ENCODE measurements around the gene STAC3.

STAC3 gene

GRCh38 chr12:57250541-57250940 is 446 bp downstream of the STAC3 start:
- no peak overlapping the region for H2AFZ ChIP-seq (ENCODE audit: low read depth, low read length, severe bottlenecking)
- no peak overlapping the region for H3K9ac ChIP-seq (ENCODE audit: low read length)
- no peaks in the 10 kb centered on the region for H3F3A ChIP-seq (ENCODE audit: insufficient read depth)
- no peak overlapping the region for H3K27ac ChIP-seq (ENCODE audit: low read depth, low read length)
- H3K36me3 ChIP-seq (ENCODE audit: low read length): no peaks in the 10 kb centered on the region
- H4K20me1 ChIP-seq (ENCODE audit: low read depth, low read length): no peaks in the 10 kb centered on the region
- no peak overlapping the region for H3K4me2 ChIP-seq (ENCODE audit: low read depth, low read length, poor library complexity, severe bottlenecking)
- no peaks in the 10 kb centered on the region for H3K79me2 ChIP-seq (ENCODE audit: insufficient read depth, low read length)
- no peak for TF ChIP-seq EZH2phosphoT487 (conservative IDR thresholded peaks at IDR 0.05; ENCODE audit: low read length)
- TF ChIP-seq CTCF (IDR thresholded peaks at IDR 0.05; ENCODE audit: insufficient read depth, low read length, poor library complexity, severe bottlenecking): no peak
- H3K27me3 ChIP-seq (ENCODE audit: low read length): no peaks in the 10 kb centered on the region
- no peaks in the 10 kb centered on the region for H3K9me2 ChIP-seq (replicated peaks; ENCODE audit: insufficient read depth, low read length)
- H3K9me3 ChIP-seq (ENCODE audit: insufficient read depth, low read length): no peaks in the 10 kb centered on the region
- H3K4me3 ChIP-seq (ENCODE audit: insufficient read depth, low read length, poor library complexity, severe bottlenecking): no peak overlapping the region

GRCh38 chr12:57248934-57249742 is 1.8 kb downstream of the STAC3 start:
- no peaks in the 10 kb centered on the region for H3K27me3 ChIP-seq (ENCODE audit: low read length)
- H3F3A ChIP-seq (ENCODE audit: insufficient read depth): no peaks in the 10 kb centered on the region
- no peak overlapping the region for H3K4me3 ChIP-seq (ENCODE audit: insufficient read depth, low read length, poor library complexity, severe bottlenecking)
- no peaks in the 10 kb centered on the region; the same call in 1 of the 2 replicates for H4K20me1 ChIP-seq (ENCODE audit: low read depth, low read length)
- H2AFZ ChIP-seq (ENCODE audit: low read depth, low read length, severe bottlenecking): no peak overlapping the region
- H3K9ac ChIP-seq (ENCODE audit: low read length): peak overlapping the region; percentile 29; the same call in 1 of the 2 replicates
- no peaks in the 10 kb centered on the region for H3K36me3 ChIP-seq (ENCODE audit: low read length)
- H3K79me2 ChIP-seq (ENCODE audit: insufficient read depth, low read length): no peaks in the 10 kb centered on the region
- H3K9me2 ChIP-seq (replicated peaks; ENCODE audit: insufficient read depth, low read length): no peaks in the 10 kb centered on the region
- H3K9me3 ChIP-seq (ENCODE audit: insufficient read depth, low read length): no peaks in the 10 kb centered on the region
- TF ChIP-seq CTCF (IDR thresholded peaks at IDR 0.05; ENCODE audit: insufficient read depth, low read length, poor library complexity, severe bottlenecking): no peak
- TF ChIP-seq EZH2phosphoT487 (conservative IDR thresholded peaks at IDR 0.05; ENCODE audit: low read length): no peak
- H3K27ac ChIP-seq (ENCODE audit: low read depth, low read length): no peak overlapping the region
- H3K4me2 ChIP-seq (ENCODE audit: low read depth, low read length, poor library complexity, severe bottlenecking): peak overlapping the region; percentile 38

DNA sequence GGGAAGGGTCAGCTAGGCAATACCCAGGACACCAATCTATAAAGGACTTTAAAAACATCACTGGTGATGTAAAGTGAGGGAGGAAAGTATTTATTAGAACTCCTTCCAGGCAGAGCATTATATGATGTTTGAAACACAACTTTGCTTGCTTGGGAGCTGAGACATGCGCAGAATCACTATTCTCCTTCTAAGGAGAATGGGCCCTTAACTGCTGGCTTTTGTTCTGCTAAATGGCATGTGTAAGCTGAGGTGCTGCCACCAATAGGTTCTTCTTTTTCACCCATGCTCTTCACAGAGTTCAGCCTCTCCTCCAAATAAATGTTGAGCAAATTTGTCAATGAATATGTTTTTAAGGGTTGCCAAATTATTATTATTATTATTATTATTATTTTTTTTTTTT is 3.9 kb downstream of the STAC3 start:
- Histone ChIP-seq H3K9ac (ENCODE audit: low read length) (no peak overlapping the region), H3K27me3 (ENCODE audit: low read length) (no peaks in the 10 kb centered on the region)

More for the DNA sequence above, 3.9 kb downstream of the STAC3 start:
- no peaks in the 10 kb centered on the region for H3K79me2 ChIP-seq (ENCODE audit: insufficient read depth, low read length)
- no peaks in the 10 kb centered on the region for H3K9me2 ChIP-seq (replicated peaks; ENCODE audit: insufficient read depth, low read length)
- no peak for TF ChIP-seq EZH2phosphoT487 (conservative IDR thresholded peaks at IDR 0.05; ENCODE audit: low read length)
- TF ChIP-seq CTCF (IDR thresholded peaks at IDR 0.05; ENCODE audit: insufficient read depth, low read length, poor library complexity, severe bottlenecking): no peak
- H3F3A ChIP-seq (ENCODE audit: insufficient read depth): 0 out of 2 replicates have a peak, but pooled peaks cover 3% of the 10 kb centered on the region
- H2AFZ ChIP-seq (ENCODE audit: low read depth, low read length, severe bottlenecking): no peak overlapping the region
- H3K4me3 ChIP-seq (ENCODE audit: insufficient read depth, low read length, poor library complexity, severe bottlenecking): no peak overlapping the region
- no peak overlapping the region for H3K4me2 ChIP-seq (ENCODE audit: low read depth, low read length, poor library complexity, severe bottlenecking)
- no peaks in the 10 kb centered on the region for H3K36me3 ChIP-seq (ENCODE audit: low read length)
- no peaks in the 10 kb centered on the region; the same call in 1 of the 2 replicates for H4K20me1 ChIP-seq (ENCODE audit: low read depth, low read length)
- no peaks in the 10 kb centered on the region for H3K9me3 ChIP-seq (ENCODE audit: insufficient read depth, low read length)
- H3K27ac ChIP-seq (ENCODE audit: low read depth, low read length): no peak overlapping the region

Measured in SU-DHL-6 (cell line).